MM.1S (cell line): Measurements from ENCODE around the gene TFAP2A.
A peak's percentile ranks its signal among the peaks of the same experiment; 100 is the strongest.

Experiments
- DNase-seq: peaks from one replicate; pipeline ENCODE4 v3.0.0-alpha.2; 2015
- H2AFZ ChIP-seq: fragments of 300-600 bp; sonication (generic); 2 replicates; pipeline ENCODE4 v1.6.0; 2016; ENCODE audit warnings: antibody characterized with exemption, low read length
- H3F3A ChIP-seq: fragments of 300-600 bp; sonication (generic); 2 replicates; pipeline ENCODE4 v1.6.1; 2016; ENCODE audit warnings: mild to moderate bottlenecking, antibody characterized with exemption, low read length, moderate library complexity, mixed read lengths; ENCODE audit not compliant: insufficient read depth
- H3K27ac ChIP-seq: fragments of 300-600 bp; sonication (generic); 2 replicates; pipeline ENCODE4 v1.5.1; 2016; ENCODE audit warnings: mild to moderate bottlenecking, low read length
- H3K27me3 ChIP-seq: fragments of 300-600 bp; sonication (generic); replicated peaks from 2 replicates; pipeline ENCODE4 v1.6.0; 2016; ENCODE audit warnings: low read length; ENCODE audit not compliant: insufficient read depth
- H3K36me3 ChIP-seq: fragments of 300-600 bp; sonication (generic); replicated peaks from 2 replicates; pipeline ENCODE4 v1.6.1; 2016; ENCODE audit warnings: mild to moderate bottlenecking, low read length, mixed read lengths; ENCODE audit not compliant: insufficient read depth
- H3K4me1 ChIP-seq: fragments of 300-600 bp; sonication (generic); 2 replicates; pipeline ENCODE4 v1.6.1; 2016; ENCODE audit warnings: low read length, mixed read lengths
- H3K4me2 ChIP-seq: fragments of 300-600 bp; sonication (generic); 2 replicates; pipeline ENCODE4 v1.6.0; 2016; ENCODE audit warnings: low read depth, low read length
- H3K4me3 ChIP-seq: fragments of 300-600 bp; sonication (generic); 2 replicates; pipeline ENCODE4 v1.5.1; 2016; ENCODE audit warnings: low read length, mixed read lengths
- H3K79me2 ChIP-seq: fragments of 300-600 bp; sonication (generic); 2 replicates; pipeline ENCODE4 v1.6.1; 2016; ENCODE audit warnings: mixed run types, low read length, mixed read lengths
- H3K9ac ChIP-seq: fragments of 300-600 bp; sonication (generic); 2 replicates; pipeline ENCODE4 v1.6.1; 2016; ENCODE audit warnings: low read length, mixed read lengths
- H3K9me2 ChIP-seq: fragments of 300-600 bp; sonication (generic); replicated peaks from 2 replicates; pipeline ENCODE4 v1.6.1; 2016; ENCODE audit warnings: mild to moderate bottlenecking, low read length, mixed read lengths; ENCODE audit not compliant: insufficient read depth
- H3K9me3 ChIP-seq: fragments of 300-600 bp; sonication (generic); replicated peaks from 2 replicates; pipeline ENCODE4 v1.6.1; 2016; ENCODE audit warnings: mild to moderate bottlenecking, low read length, mixed read lengths; ENCODE audit not compliant: insufficient read depth
- H4K20me1 ChIP-seq: fragments of 300-600 bp; sonication (generic); 2 replicates; pipeline ENCODE4 v1.6.1; 2016; ENCODE audit warnings: mild to moderate bottlenecking, low read length, moderate library complexity, mixed read lengths; ENCODE audit not compliant: insufficient read depth
- EZH2 ChIP-seq: fragments of 300-600 bp; sonication (generic); optimal IDR thresholded peaks from 2 replicates; pipeline ENCODE3; 2017; ENCODE audit warnings: low read depth, mild to moderate bottlenecking, antibody characterized with exemption, low read length, mixed read lengths
- EZH2phosphoT487 ChIP-seq: fragments of 300-600 bp; sonication (generic); IDR thresholded peaks from 2 replicates; pipeline ENCODE4 v1.6.1; 2018; ENCODE audit warnings: antibody characterized with exemption, low read length
- TF ChIP-seq, protein P1 (sequence below): fragments of 300-600 bp; sonication (generic); IDR thresholded peaks from 2 replicates; pipeline ENCODE4 v1.5.1; 2016; ENCODE audit warnings: antibody characterized with exemption, low read length, mixed read lengths

The TFAP2A gene

DNA sequence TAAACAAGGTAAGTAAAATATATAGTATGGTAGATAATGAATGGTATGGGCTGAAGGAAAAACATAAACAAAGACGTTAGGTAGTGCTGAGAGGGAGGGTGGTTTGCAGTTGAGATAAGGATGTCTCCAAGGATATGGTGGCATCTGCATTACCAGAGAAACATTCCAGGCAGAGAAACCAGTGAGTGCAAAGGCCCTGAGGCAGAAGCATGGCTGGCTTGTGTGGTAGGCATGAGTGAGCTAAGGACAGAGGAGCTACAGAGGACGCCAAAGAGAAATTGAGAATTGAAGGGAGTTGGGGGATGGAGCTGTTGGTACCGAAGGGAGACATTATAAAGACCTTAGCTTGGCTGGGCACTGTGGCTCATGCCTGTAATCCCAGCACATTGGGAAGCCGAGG is 18.4 kb upstream of the TFAP2A start:
- Histone ChIP-seq H3K9me2 (no peaks in the 10 kb centered on the region), H3K27ac (no peak overlapping the region), H3F3A (no peaks in the 10 kb centered on the region), H3K4me2 (no peak overlapping the region), H3K79me2 (no peaks in the 10 kb centered on the region), H4K20me1 (no peaks in the 10 kb centered on the region), H3K9ac (no peak overlapping the region), H2AFZ (no peak overlapping the region), H3K36me3 (no peaks in the 10 kb centered on the region), H3K4me3 (no peak overlapping the region), H3K4me1 (0 out of 2 replicates have a peak, but pooled peaks cover 3% of the 10 kb centered on the region), H3K9me3 (no peaks in the 10 kb centered on the region), H3K27me3 (no peaks in the 10 kb centered on the region)
- TF ChIP-seq EZH2phosphoT487, result no peak
- TF ChIP-seq, protein P1, sequence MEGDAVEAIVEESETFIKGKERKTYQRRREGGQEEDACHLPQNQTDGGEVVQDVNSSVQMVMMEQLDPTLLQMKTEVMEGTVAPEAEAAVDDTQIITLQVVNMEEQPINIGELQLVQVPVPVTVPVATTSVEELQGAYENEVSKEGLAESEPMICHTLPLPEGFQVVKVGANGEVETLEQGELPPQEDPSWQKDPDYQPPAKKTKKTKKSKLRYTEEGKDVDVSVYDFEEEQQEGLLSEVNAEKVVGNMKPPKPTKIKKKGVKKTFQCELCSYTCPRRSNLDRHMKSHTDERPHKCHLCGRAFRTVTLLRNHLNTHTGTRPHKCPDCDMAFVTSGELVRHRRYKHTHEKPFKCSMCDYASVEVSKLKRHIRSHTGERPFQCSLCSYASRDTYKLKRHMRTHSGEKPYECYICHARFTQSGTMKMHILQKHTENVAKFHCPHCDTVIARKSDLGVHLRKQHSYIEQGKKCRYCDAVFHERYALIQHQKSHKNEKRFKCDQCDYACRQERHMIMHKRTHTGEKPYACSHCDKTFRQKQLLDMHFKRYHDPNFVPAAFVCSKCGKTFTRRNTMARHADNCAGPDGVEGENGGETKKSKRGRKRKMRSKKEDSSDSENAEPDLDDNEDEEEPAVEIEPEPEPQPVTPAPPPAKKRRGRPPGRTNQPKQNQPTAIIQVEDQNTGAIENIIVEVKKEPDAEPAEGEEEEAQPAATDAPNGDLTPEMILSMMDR, result no peak
- no peak for TF ChIP-seq EZH2
- no peak for DNase-seq

DNA sequence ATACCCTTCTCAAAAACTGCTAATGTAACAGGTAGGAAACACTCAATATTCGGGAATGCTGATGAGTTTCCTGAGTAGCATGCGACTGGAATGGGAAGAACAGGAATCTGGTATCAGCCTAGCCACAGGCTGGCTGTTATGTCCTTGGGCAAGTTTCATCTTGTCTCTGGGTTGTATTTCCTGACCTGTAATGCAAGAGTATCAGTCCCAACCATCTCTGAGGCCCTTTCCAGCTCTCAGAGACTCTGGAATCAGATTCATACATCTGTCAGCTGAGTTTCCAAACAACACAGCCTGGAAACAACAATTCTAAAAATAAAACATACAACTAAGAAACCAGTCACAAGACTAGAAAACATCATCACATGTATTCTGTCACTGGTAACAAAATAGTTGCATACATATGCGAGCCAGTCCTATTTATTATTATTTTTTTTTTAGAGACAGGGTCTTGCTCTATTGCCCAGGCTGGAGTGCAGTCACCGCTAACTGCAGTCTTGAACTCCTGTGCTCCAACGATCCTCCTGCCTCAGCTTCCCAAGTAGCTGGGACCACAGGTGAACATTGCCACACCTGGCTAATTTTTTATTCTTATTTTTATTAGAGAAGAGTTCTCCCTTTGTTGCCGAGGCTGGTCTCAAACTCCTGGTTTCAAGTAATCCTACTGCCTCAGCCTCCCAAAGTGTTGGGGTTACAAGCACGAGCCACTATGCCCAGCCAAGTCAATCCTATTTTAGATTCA is 16.7 kb upstream of the TFAP2A start:
- no peaks in the 10 kb centered on the region for H3K27me3 ChIP-seq
- H3K4me2 ChIP-seq, result no peak overlapping the region
- peaks cover 10% of the 10 kb centered on the region; the same call in 1 of the 2 replicates for H3K4me1 ChIP-seq
- no peaks in the 10 kb centered on the region for H4K20me1 ChIP-seq
- no peaks in the 10 kb centered on the region for H3K36me3 ChIP-seq
- no peaks in the 10 kb centered on the region for H3K79me2 ChIP-seq
- H3K9ac ChIP-seq, result no peak overlapping the region
- H3K4me3 ChIP-seq, result no peak overlapping the region
- no peak overlapping the region for H3K27ac ChIP-seq
- H3K9me2 ChIP-seq, result no peaks in the 10 kb centered on the region
- DNase-seq, result no peak
- no peaks in the 10 kb centered on the region for H3K9me3 ChIP-seq
- H2AFZ ChIP-seq, result no peak overlapping the region
- H3F3A ChIP-seq, result no peaks in the 10 kb centered on the region
- no peak for TF ChIP-seq EZH2

DNA sequence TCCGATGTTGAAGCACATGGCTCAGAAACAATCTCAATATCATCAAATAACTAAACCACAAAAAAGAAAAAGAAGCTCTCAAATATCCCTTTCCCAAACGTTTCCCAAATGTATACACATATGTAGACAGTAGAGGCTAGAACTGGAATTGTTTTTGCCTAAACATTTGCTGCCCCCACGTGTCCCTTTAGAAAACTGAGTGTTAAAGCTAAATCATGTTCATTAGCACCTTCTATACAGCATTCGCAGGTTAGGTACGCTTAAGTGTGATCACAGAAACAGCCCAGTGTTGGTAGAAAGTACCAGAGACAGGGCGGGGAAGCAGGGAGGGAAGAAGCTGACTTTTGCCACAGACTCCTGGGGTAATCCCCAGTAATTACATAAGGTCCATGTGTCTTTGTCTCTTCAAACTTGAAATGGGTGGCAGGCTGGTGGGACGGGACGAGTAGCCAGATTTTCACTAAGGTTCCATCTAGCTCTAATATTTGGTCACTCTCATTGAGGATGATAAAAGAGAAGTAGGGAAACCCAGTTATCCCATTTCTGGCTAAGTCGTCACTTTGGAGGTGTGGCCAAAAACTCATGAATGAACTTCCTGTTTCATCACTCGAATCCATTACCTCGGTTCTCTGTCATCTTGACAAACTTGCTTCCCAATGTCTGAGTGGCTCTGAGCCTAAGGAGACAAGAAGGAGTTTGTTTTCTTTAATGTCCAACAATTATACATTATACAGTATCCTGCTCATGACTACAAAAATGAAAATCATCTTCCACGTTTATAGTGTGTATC is 15.0 kb upstream of the TFAP2A start:
- H2AFZ ChIP-seq, result peak overlapping the region; percentile 86
- H4K20me1 ChIP-seq, result no peaks in the 10 kb centered on the region
- no peaks in the 10 kb centered on the region for H3K9me2 ChIP-seq
- peaks cover 3% of the 10 kb centered on the region; the same call in 1 of the 2 replicates for H3F3A ChIP-seq
- H3K9me3 ChIP-seq, result no peaks in the 10 kb centered on the region
- no peaks in the 10 kb centered on the region for H3K79me2 ChIP-seq
- peaks cover 13% of the 10 kb centered on the region for H3K4me1 ChIP-seq
- peak overlapping the region; percentile 52 for H3K4me3 ChIP-seq
- H3K27me3 ChIP-seq, result no peaks in the 10 kb centered on the region
- H3K9ac ChIP-seq, result peak overlapping the region; percentile 38; the same call in 1 of the 2 replicates
- no peaks in the 10 kb centered on the region for H3K36me3 ChIP-seq
- H3K4me2 ChIP-seq, result peak overlapping the region; percentile 66
- DNase-seq, result peak; percentile 77
- TF ChIP-seq EZH2, result no peak
- TF ChIP-seq, protein P1, result peak; percentile 71
- peak overlapping the region; percentile 41; the same call in 1 of the 2 replicates for H3K27ac ChIP-seq
